Osteoblast (primary cell): ENCODE results near the gene SLC4A8. TPM values are rescaled to one million over a fixed set of nuclear protein-coding genes. Genes with fewer than 3 reads are reported as not detected.
A peak's percentile ranks its signal among the peaks of the same experiment; 100 is the strongest.

Experiments used
- DNase-seq: peaks from one replicate; pipeline ENCODE4 v3.0.0; 2011; ENCODE audit warnings: low spot score, mixed read lengths; ENCODE audit not compliant: insufficient read length; ENCODE audit errors: missing footprints
- H2AFZ ChIP-seq: 2 replicates; pipeline ENCODE4 v1.6.0; 2011; ENCODE audit warnings: mild to moderate bottlenecking, low read length
- H3K27ac ChIP-seq: 2 replicates; pipeline ENCODE4 v1.5.1; 2011; ENCODE audit warnings: mild to moderate bottlenecking, low read depth, low read length, moderate library complexity
- H3K27me3 ChIP-seq: 2 replicates; pipeline ENCODE4 v1.6.0; 2012; ENCODE audit warnings: mild to moderate bottlenecking, control low read depth, inconsistent platforms, low read length, moderate library complexity; ENCODE audit not compliant: insufficient read depth
- H3K36me3 ChIP-seq: 2 replicates; pipeline ENCODE4 v1.5.1; 2011; ENCODE audit warnings: mild to moderate bottlenecking, low read length, control low read depth, moderate library complexity; ENCODE audit not compliant: insufficient read depth
- H3K4me1 ChIP-seq: 2 replicates; pipeline ENCODE4 v1.5.1; 2011; ENCODE audit warnings: mild to moderate bottlenecking, low read length, control low read depth, moderate library complexity; ENCODE audit not compliant: insufficient read depth
- H3K4me2 ChIP-seq: 2 replicates; pipeline ENCODE4 v1.6.0; 2011; ENCODE audit warnings: mild to moderate bottlenecking, low read length; ENCODE audit not compliant: insufficient read depth
- H3K4me3 ChIP-seq: fragments of 200-600 bp; sonication (generic); 3 replicates; pipeline ENCODE4 v1.5.1; 2012; ENCODE audit warnings: mild to moderate bottlenecking, low read length, inconsistent platforms; ENCODE audit not compliant: insufficient read depth
- H3K79me2 ChIP-seq: 2 replicates; pipeline ENCODE4 v1.6.0; 2012; ENCODE audit warnings: mild to moderate bottlenecking, low read length, control low read depth, inconsistent platforms; ENCODE audit not compliant: insufficient read depth
- H3K9me3 ChIP-seq: 2 replicates; pipeline ENCODE4 v1.5.1; 2011; ENCODE audit warnings: low read depth, low read length, control low read depth
- H4K20me1 ChIP-seq: 2 replicates; pipeline ENCODE4 v1.6.0; 2012; ENCODE audit warnings: mild to moderate bottlenecking, low read length, control low read depth; ENCODE audit not compliant: insufficient read depth
- CTCF ChIP-seq: IDR thresholded peaks from 2 replicates; pipeline ENCODE4 v1.5.1; 2011; ENCODE audit warnings: mild to moderate bottlenecking, low read depth, low read length, moderate library complexity; ENCODE audit errors: extremely low read depth
- total RNA-seq: library from RNA; depleted of rRNA; stranded (reverse); fragments of >200 nt; gene quantifications from 2 replicates; pipeline ENCODE4 v1.2.3, GENCODE V29; 2012

Gene SLC4A8
- total RNA-seq, 1 donor = 2.9 TPM

GRCh38 chr12:51403159-51403558 lies 21.5 kb upstream of the SLC4A8 start:
- Histone ChIP-seq H3K27me3 (no peaks in the 10 kb centered on the region), H3K9me3 (no peaks in the 10 kb centered on the region), H3K36me3 (no peaks in the 10 kb centered on the region), H3K4me2 (no peak overlapping the region), H3K79me2 (no peaks in the 10 kb centered on the region), H3K4me3 (no peak overlapping the region), H3K27ac (no peak overlapping the region), H4K20me1 (no peaks in the 10 kb centered on the region), H2AFZ (no peak overlapping the region), H3K4me1 (peaks cover 7% of the 10 kb centered on the region)
- TF ChIP-seq CTCF = no peak
- DNase-seq = peak; percentile 38

GRCh38 chr12:51403681-51404136 lies 20.9 kb upstream of the SLC4A8 start:
- TF ChIP-seq CTCF = no peak
- no peak overlapping the region for H3K27ac ChIP-seq

GRCh38 chr12:51404627-51405026 lies 20.0 kb upstream of the SLC4A8 start:
- Histone ChIP-seq H3K36me3 (no peaks in the 10 kb centered on the region), H4K20me1 (no peaks in the 10 kb centered on the region), H3K9me3 (no peaks in the 10 kb centered on the region), H3K27me3 (no peaks in the 10 kb centered on the region), H3K4me3 (no peak overlapping the region), H2AFZ (no peak overlapping the region), H3K4me2 (no peak overlapping the region), H3K4me1 (peaks cover 7% of the 10 kb centered on the region), H3K79me2 (no peaks in the 10 kb centered on the region), H3K27ac (no peak overlapping the region)
- TF ChIP-seq CTCF = no peak
- DNase-seq = no peak

More at GRCh38 chr12:51403681-51404136, 20.9 kb upstream of the SLC4A8 start:
- H3K4me1 ChIP-seq = peaks cover 7% of the 10 kb centered on the region
- H3K79me2 ChIP-seq = no peaks in the 10 kb centered on the region
- no peak overlapping the region for H3K4me3 ChIP-seq
- no peak overlapping the region for H3K4me2 ChIP-seq
- no peak overlapping the region for H2AFZ ChIP-seq
- no peaks in the 10 kb centered on the region for H3K9me3 ChIP-seq
- no peaks in the 10 kb centered on the region for H4K20me1 ChIP-seq
- no peaks in the 10 kb centered on the region for H3K27me3 ChIP-seq
- no peak for DNase-seq
- no peaks in the 10 kb centered on the region for H3K36me3 ChIP-seq

- Histone ChIP-seq H3K27ac (no peak overlapping the region), H3K36me3 (no peaks in the 10 kb centered on the region), H3K9me3 (no peaks in the 10 kb centered on the region), H3K4me1 (peaks cover 7% of the 10 kb centered on the region), H3K4me2 (no peak overlapping the region), H4K20me1 (no peaks in the 10 kb centered on the region), H2AFZ (no peak overlapping the region), H3K79me2 (no peaks in the 10 kb centered on the region), H3K4me3 (no peak overlapping the region), H3K27me3 (no peaks in the 10 kb centered on the region)
- no peak for DNase-seq
- no peak for TF ChIP-seq CTCF
Observed at GRCh38 chr12:51405801-51406207, 18.8 kb upstream of the SLC4A8 start.
